Fibroblast of peridontal ligament (primary cell): ENCODE measurements around the gene HMSD.
A peak's percentile ranks its signal among the peaks of the same experiment; 100 is the strongest.

Experiments used
- DNase-seq: peaks from one replicate; pipeline ENCODE4 v3.0.0-alpha.2; 2010; ENCODE audit errors: extremely low read depth

Gene HMSD

DNA sequence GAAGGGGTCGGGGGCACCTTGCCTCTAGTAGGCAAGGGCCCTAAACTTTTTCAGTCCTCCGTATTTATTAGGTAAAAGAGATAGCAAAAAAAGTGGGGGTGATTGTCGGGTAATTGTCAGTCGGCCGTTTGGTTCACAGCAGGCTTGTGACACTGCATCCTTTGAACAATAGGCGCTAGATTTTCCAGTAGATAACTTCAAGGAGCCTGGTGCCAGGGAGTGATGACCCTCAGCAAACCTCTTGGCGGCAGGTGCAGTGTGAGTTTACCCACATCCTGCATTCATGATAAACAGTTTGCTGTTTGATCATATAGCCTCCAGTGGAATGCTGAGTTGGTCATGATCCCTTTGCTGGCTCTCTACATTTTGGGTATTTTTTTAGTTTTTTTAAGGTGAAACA lies 43.6 kb downstream of the HMSD start:
- DNase-seq, result no peak

DNA sequence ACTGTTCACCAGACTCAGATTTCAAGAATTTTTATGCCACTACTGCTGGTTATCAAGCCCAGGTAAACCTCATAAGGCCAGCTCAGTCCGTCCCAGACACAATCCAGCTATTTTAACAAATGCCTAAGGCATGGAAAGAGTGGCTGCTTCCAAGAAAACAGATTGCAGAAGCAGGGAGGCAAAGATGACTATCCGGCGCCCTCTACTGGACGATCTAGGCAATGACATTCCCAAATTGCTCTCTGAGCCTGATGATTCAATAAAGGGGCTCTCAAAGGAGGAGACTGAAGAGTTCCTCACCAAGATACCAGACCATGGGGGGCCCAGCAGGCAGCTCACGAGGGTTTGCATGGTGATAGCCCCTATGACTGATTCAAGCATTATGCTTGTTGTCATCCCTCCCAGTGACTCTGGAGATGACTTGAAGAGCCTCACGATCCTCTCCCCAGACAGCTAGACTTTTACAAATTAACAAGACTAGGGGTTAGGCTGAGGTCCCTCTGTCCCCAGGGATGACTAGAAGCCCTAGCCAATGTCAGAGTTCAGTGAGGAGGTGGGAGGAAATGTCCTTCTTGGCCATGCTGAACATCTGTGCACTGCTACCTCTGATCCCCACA lies 45.8 kb downstream of the HMSD start:
- peak; percentile 76 for DNase-seq

DNA sequence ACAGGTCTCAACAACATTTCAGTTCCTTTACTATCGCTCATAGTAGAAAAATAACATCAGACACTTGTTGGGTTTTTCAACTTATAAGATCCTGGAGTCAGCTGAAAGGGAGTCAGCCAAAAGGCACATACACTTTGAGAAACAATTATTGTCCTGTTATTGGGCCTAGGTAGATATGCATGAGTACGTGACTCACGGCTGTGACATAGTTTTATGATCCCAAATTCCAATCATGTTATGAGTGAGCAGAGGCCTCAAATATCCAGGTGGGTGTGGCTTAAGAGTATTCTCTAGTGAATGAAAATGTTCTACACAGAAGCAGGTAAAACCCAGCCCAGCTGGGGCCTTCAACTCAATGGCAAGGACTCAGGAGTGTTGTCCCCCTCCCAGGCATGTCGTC lies 47.9 kb downstream of the HMSD start:
- DNase-seq, result no peak

DNA sequence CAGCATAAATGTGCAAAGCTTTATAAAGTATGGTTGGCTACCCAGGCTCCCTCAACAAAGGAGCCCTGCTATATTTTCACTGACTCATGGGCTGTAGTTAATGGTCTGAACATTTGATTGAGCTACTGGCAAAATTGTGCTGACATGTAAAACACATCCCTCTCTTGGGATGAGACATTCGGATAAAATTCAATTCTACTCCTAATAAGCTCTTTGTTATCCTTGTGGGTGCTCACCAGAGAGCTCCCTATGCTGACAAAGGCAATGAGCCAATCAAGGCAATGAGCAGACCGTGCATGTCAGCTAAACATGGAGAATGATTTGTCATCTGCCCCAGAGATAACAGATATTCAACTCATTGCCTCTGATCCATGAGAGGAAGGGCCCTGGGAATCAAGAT lies 48.5 kb downstream of the HMSD start:
- DNase-seq, result no peak

DNA sequence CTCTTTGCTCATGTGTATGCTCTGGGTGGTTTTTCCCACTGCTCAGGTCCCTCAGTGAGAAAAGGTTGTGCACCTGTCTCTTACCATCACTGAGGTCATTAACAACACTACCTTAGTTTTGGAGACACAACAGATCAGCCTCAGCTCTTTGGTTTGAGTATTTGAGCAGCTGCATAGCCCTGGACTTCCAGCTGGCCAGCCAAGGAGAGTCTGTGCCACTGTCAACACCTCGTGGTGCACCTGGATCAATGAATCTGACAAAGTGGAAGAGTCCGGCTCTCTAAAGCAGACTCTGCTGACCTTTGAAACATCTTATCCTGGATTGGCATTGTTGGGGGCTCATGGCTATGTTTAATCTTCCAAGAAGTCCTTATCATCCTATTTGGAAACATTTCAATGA lies 50.8 kb downstream of the HMSD start:
- no peak for DNase-seq

DNA sequence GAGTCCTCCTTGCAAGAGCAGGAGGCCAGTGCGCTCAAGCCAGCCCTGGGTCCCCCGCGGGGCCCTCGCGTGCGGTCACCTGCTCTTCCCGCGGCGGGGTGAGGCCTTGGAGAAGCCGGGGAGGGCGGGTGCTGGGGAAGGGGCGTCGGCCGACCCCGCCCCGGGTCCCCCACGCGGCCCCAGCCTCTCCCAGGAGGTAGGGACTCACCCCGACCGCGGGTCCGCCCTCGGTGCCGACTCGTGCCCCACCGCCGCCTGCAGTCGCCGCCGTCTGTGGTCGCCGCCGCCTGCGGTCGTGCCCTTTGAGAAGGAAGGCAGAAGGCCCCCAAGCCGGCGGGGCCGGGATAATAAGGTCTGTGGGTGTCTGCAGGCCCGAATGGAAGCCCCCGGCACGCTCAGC lies 53.5 kb downstream of the HMSD start:
- no peak for DNase-seq

DNA sequence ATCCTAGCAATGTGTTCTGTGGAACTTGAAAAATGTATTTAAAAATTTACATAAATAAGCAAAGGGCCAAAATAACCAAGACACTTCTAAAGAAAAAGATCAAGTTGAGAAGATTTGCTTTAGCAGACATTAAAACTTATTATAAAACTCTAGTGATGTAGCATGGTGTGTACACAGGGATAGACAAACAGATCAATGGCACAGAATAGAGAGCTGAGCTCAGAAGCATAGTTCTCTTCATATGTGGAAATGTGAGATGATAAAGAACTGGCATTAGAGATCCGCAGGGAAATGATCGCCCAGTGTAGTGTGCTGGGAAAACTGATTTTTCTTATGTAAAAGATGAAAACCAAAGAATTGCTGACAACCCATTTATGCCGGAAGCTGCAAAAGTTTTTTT lies 60.2 kb downstream of the HMSD start:
- no peak for DNase-seq
